ENCODE data around the gene FAR2.

DNA sequence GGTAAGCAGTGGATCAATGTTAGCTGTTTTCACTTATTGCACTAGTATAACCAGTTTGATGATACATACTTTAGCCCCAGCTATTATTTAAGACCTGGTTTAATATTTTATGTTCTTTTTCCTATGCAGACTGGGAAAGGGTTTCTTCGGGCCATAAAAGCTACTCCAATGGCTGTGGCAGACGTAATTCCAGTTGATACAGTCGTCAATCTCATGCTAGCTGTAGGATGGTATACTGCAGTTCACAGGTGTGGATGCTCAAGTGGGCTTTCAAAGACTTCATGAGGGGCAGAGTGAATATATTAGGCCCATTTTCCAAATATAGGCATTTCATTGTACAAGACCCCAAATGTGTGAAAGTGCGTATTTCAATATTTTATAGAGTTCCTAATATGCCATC, 161.8 kb downstream of the FAR2 start:
- TF ChIP-seq, protein P1, sequence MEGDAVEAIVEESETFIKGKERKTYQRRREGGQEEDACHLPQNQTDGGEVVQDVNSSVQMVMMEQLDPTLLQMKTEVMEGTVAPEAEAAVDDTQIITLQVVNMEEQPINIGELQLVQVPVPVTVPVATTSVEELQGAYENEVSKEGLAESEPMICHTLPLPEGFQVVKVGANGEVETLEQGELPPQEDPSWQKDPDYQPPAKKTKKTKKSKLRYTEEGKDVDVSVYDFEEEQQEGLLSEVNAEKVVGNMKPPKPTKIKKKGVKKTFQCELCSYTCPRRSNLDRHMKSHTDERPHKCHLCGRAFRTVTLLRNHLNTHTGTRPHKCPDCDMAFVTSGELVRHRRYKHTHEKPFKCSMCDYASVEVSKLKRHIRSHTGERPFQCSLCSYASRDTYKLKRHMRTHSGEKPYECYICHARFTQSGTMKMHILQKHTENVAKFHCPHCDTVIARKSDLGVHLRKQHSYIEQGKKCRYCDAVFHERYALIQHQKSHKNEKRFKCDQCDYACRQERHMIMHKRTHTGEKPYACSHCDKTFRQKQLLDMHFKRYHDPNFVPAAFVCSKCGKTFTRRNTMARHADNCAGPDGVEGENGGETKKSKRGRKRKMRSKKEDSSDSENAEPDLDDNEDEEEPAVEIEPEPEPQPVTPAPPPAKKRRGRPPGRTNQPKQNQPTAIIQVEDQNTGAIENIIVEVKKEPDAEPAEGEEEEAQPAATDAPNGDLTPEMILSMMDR (IDR thresholded peaks at IDR 0.05): no peak
- TF ChIP-seq POLR2A (IDR thresholded peaks at IDR 0.05): no peak
